Activated CD8-positive, alpha-beta T cell treated with anti-CD3 and anti-CD28 coated beads, Interleukin-2, amount 10 ng/mL, durations not matched to agents 7 days and 5 days (primary cell): ENCODE measurements around the gene RNF168. TPM values are rescaled to one million over a fixed set of nuclear protein-coding genes. Genes with fewer than 3 reads are reported as not detected.
"Not testable (repeated sequence)": the region's sequence is repeated elsewhere in the genome, so short reads cannot be mapped to it uniquely, and the experiment has no call there.

Source experiments
- ATAC-seq: fragments of 150-1000 bp; cut with Tn5 transposase; one replicate; pipeline ENCODE4 v1.10.0; 2021; ENCODE audit warnings: moderate library complexity
- CTCF ChIA-PET: fragments of 350-600 bp; sonication (Branson Sonifier 250); formaldehyde crosslinking; loops from one replicate; lab custom pipeline; 2021; ENCODE audit warnings: antibody characterized with exemption; lab: Charles Lee
- POLR2A ChIA-PET: fragments of 350-600 bp; sonication (Branson Sonifier 250); formaldehyde crosslinking; loops from one replicate; lab custom pipeline; 2021; ENCODE audit warnings: antibody characterized with exemption; lab: Charles Lee
- DNase-seq: peaks from one replicate; pipeline ENCODE4 v3.0.0-alpha.2; 2020
- H3K27ac Mint-ChIP-seq: one replicate; pipeline ENCODE4 v1.8.0; 2021; ENCODE audit warnings: mild to moderate bottlenecking, mixed read lengths
- H3K27me3 Mint-ChIP-seq: one replicate; pipeline ENCODE4 v1.8.0; 2021; ENCODE audit warnings: low read depth, mixed read lengths
- H3K36me3 Mint-ChIP-seq: one replicate; pipeline ENCODE4 v1.8.0; 2021; ENCODE audit warnings: low read depth, mixed read lengths
- H3K4me1 Mint-ChIP-seq: one replicate; pipeline ENCODE4 v1.8.0; 2021; ENCODE audit warnings: low read depth, mixed read lengths
- H3K4me3 Mint-ChIP-seq: one replicate; pipeline ENCODE4 v1.8.0; 2021; ENCODE audit warnings: mild to moderate bottlenecking, mixed read lengths
- H3K9me3 Mint-ChIP-seq: one replicate; pipeline ENCODE4 v1.8.0; 2022; ENCODE audit warnings: mixed read lengths; ENCODE audit not compliant: insufficient read depth
- total RNA-seq, 2 experiments: library from RNA; stranded (reverse); gene quantifications; one replicate each; pipeline ENCODE4 v1.2.3, GENCODE V29; 2021

RNF168 gene
- total RNA-seq, 2 experiments from 2014 or later: 35.2 to 39.3 TPM

DNA sequence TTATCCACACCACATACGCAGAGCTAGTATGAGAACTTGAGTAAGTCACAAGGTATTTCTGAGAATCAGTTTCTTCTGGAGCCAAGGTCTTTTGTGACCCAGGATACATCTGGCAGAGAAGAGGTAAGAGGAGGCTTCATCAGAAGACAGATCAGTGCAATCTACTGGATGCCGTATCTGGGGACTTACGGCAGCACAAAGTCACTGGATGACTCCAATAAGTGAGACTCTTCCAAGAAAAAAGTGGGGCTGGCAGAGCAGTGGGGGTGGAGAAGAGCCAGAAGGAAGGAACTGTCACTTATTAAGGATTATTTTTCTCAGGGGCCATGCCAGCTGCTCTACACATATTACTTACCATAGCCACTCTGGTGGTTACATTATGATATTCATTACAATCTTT, 39.8 kb downstream of the RNF168 start:
- peaks cover 3% of the 10 kb centered on the region for H3K4me1 Mint-ChIP-seq

GRCh38 chr3:196463478-196463756, 40.2 kb downstream of the RNF168 start:
- ChIA-PET POLR2A (no interaction called here), CTCF (no interaction called here)
- no peaks in the 10 kb centered on the region for H3K27me3 Mint-ChIP-seq
- no peak overlapping the region for H3K4me3 Mint-ChIP-seq
- H3K9me3 Mint-ChIP-seq: no peaks in the 10 kb centered on the region
- peaks cover 11% of the 10 kb centered on the region for H3K36me3 Mint-ChIP-seq
- no peak for ATAC-seq
- H3K4me1 Mint-ChIP-seq: peaks cover 3% of the 10 kb centered on the region
- no peak for DNase-seq
- H3K27ac Mint-ChIP-seq: no peak overlapping the region

More for the DNA sequence above, 39.8 kb downstream of the RNF168 start:
- ChIA-PET CTCF (no interaction called here), POLR2A (no interaction called here)
- Mint-ChIP-seq H3K4me3 (no peak overlapping the region), H3K27me3 (no peaks in the 10 kb centered on the region), H3K9me3 (no peaks in the 10 kb centered on the region), H3K36me3 (peaks cover 14% of the 10 kb centered on the region), H3K27ac (no peak overlapping the region)
- no peak for DNase-seq
- ATAC-seq: no peak

- ATAC-seq, H3K4me3 Mint-ChIP-seq, H3K9me3 Mint-ChIP-seq, CTCF ChIA-PET, H3K4me1 Mint-ChIP-seq, H3K27me3 Mint-ChIP-seq, H3K36me3 Mint-ChIP-seq, DNase-seq, POLR2A ChIA-PET, H3K27ac Mint-ChIP-seq: not testable (repeated sequence)
Measured at GRCh38 chr3:196462680-196463477, 40.7 kb downstream of the RNF168 start.

- H3K27me3 Mint-ChIP-seq: no peaks in the 10 kb centered on the region
- peaks cover 8% of the 10 kb centered on the region for H3K4me1 Mint-ChIP-seq
- H3K27ac Mint-ChIP-seq: no peak overlapping the region
- DNase-seq: no peak
- H3K36me3 Mint-ChIP-seq: no peaks in the 10 kb centered on the region
- no peaks in the 10 kb centered on the region for H3K9me3 Mint-ChIP-seq
- no peak for ATAC-seq
- ChIA-PET POLR2A (no interaction called here), CTCF (interaction anchor here (0.7 to 1.6 kb wide), 2 partner anchors 44 to 204 kb away, joined by 3 read pairs; no protein-coding TSS in a partner anchor)
- no peak overlapping the region for H3K4me3 Mint-ChIP-seq
Measured at GRCh38 chr3:196458063-196458462, 45.5 kb downstream of the RNF168 start.

DNA sequence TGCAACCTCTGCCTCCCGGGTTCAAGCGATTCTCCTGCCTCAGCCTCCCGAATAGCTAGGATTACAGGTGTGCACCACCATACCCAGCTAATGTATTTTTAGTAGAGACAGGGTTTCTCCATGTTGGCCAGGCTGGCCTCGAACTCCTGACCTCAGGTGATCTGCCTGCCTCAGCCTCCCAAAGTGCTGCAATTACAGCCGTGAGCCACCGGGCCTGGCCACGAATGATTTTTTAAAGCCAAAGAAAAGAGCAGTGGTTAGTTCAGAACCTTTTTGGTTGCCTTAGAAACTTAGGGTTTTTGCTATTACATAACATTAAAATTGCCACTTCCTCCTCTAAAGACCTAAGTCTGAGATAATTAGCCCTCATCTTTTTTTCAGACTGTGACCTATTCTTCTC, 46.1 kb downstream of the RNF168 start:
- ATAC-seq, H3K4me3 Mint-ChIP-seq, H3K36me3 Mint-ChIP-seq, DNase-seq, H3K27me3 Mint-ChIP-seq, POLR2A ChIA-PET, H3K4me1 Mint-ChIP-seq, H3K9me3 Mint-ChIP-seq, H3K27ac Mint-ChIP-seq: not testable (repeated sequence)
- CTCF ChIA-PET: interaction anchor here (0.7 to 1.6 kb wide), 2 partner anchors 44 to 203 kb away, joined by 3 read pairs; no protein-coding TSS in a partner anchor

DNA sequence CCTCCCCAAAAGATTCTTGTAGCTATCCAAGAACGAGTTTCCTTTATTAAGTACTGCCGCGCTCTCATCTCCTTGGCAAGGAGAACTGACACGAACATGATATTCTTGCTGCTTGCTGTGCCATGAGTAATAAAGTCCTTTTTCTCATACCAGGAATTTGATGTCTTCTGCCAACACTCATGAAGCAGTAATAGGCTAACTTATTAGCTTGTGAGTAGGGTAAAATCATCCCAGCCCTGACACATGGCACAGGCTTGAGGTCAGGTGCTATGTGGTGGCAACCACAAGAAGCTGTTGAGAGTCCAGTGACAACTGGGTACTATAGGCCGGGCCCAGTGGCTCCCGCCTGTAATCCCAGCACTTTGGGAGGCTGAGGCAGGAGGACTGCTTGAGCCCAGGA, 48.6 kb downstream of the RNF168 start:
- DNase-seq (no peak), ATAC-seq (no peak)
- H3K4me3 Mint-ChIP-seq: no peak overlapping the region
- peaks cover 5% of the 10 kb centered on the region for H3K4me1 Mint-ChIP-seq
- H3K27me3 Mint-ChIP-seq: no peaks in the 10 kb centered on the region
- H3K27ac Mint-ChIP-seq: no peak overlapping the region
- no peaks in the 10 kb centered on the region for H3K9me3 Mint-ChIP-seq
- no peaks in the 10 kb centered on the region for H3K36me3 Mint-ChIP-seq
- ChIA-PET POLR2A (no interaction called here), CTCF (interaction anchor here (0.8 to 1.1 kb wide), 2 partner anchors 14 to 565 kb away, joined by 3 to 4 read pairs; no protein-coding TSS in a partner anchor)

- CTCF ChIA-PET, H3K27ac Mint-ChIP-seq, H3K4me1 Mint-ChIP-seq, H3K27me3 Mint-ChIP-seq, H3K36me3 Mint-ChIP-seq, POLR2A ChIA-PET, DNase-seq, H3K9me3 Mint-ChIP-seq, H3K4me3 Mint-ChIP-seq, ATAC-seq: not testable (repeated sequence)
Measured at GRCh38 chr3:196445391-196445790, 58.2 kb downstream of the RNF168 start.

DNA sequence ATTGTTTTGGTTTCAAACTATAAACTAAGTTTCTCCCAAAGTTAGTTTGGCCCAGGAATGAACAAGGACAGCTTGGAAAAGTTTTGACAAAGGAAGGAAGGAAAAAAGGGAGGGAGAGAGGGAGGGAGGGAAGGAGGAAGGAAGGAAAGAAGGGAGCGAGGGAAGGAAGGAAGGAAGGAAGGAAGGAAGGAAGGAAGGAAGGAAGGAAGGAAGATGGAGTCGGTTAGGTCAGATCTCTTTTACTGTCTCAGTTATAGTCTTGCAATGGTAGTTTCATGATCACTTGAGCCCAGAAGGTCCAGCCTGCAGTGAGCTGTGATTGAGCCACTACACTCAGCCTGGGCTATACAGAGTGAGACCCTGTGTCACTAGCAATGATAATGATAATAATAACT, 59.1 kb downstream of the RNF168 start:
- ATAC-seq: no peak
- Mint-ChIP-seq H3K27ac (no peak overlapping the region), H3K27me3 (no peaks in the 10 kb centered on the region), H3K9me3 (no peaks in the 10 kb centered on the region), H3K4me1 (peaks cover 6% of the 10 kb centered on the region), H3K4me3 (no peak overlapping the region), H3K36me3 (no peaks in the 10 kb centered on the region)
- ChIA-PET POLR2A (interaction anchor here (0.7 kb wide), 1 partner anchor 43 kb away, joined by 3 read pairs; no protein-coding TSS in a partner anchor), CTCF (no interaction called here)
- no peak for DNase-seq

DNA sequence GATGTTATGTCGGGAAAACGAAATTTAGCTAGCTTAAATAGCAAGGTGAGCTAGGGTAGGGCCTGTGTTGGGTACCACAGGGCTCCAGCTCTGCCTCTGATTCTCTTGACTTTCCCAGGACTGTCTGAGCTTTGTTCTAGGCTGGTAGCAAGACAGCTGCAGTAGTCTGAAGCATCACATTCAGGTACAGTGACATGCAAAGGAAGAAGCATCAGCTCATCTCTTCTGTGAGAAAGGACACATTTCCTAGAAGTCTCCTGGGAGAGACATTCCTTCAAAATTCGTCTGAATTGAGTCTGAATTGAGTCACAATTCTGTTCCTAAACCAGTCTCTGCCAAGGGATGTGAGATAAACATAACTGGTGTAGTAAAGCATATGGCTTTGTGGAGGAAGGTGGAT, 62.9 kb downstream of the RNF168 start:
- POLR2A ChIA-PET: no interaction called here
- CTCF ChIA-PET: no interaction called here
- Mint-ChIP-seq H3K9me3 (no peaks in the 10 kb centered on the region), H3K27me3 (no peaks in the 10 kb centered on the region), H3K4me3 (no peak overlapping the region), H3K27ac (no peak overlapping the region), H3K36me3 (no peaks in the 10 kb centered on the region), H3K4me1 (peaks cover 6% of the 10 kb centered on the region)
- ATAC-seq: no peak
- no peak for DNase-seq

DNA sequence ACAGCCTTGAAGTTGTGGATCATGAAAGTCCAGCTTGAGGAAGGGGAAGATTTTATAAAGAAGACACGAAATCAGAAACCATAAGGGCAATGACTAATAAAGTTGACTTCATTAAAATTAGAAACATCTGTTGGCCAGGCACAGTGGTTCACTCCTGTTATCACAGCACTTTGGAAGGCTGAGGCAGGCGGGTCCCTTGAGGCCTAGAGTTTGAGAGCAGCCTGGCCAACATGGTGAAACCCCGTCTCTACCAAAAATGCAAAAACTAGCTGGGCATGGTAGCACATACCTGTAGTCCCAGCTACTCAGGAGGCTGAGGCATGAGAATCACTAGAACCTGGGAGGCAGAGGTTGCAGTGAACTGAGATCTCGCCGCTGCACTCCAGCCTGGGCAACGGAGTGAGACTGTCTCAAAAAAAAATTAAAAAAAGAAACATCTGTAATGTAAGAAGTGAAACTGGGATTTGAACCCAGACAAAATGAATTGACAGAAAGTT, 63.5 kb downstream of the RNF168 start:
- no peak for ATAC-seq
- peaks cover 2% of the 10 kb centered on the region for H3K27me3 Mint-ChIP-seq
- no peak overlapping the region for H3K27ac Mint-ChIP-seq
- H3K9me3 Mint-ChIP-seq: no peaks in the 10 kb centered on the region
- ChIA-PET CTCF (no interaction called here), POLR2A (no interaction called here)
- H3K4me3 Mint-ChIP-seq: no peak overlapping the region
- no peaks in the 10 kb centered on the region for H3K36me3 Mint-ChIP-seq
- H3K4me1 Mint-ChIP-seq: peaks cover 6% of the 10 kb centered on the region
- DNase-seq: no peak

DNA sequence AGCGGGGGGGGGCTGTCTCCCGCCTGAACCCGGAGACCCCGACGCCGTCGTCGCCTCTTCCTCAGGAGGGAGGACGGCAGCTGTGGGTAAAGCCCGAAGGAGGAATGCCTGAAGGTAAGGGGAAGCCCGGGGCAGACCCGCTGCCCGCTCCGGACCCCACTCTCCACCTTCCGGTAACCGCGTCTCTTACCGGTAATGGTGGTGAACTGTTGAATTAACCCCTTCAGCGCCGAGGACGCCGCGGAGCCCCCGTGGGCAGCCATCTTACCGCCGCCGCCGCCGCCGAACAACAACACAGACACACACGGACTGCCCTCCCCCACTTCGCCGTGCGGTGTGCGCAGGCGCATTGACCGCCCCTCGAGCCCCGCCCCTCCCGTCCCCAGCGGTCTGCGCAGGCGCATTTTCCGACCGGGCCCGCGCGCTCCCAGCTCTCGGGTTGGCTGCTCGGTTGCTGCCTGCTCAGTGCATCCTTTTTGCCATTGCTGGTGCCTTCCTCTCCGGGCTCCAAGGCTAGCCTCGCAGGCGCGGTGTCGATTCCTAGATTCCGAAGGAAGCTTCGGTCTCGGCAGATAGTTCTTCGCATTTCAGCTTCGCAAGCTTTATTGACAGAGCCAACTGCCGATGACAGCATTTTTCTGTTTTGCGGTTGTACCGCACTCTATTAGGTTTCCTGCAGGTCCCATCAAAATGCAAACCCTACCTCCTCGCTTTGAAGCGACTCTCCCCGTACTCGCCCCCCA, 71.3 kb downstream of the RNF168 start, which contains the start of gene UBXN7:
UBXN7 (minus strand) TSS at position 291 of the 743 bp plus-strand sequence; CDS start at position 263, 28 bp downstream.
- peak; percentile 92 for ATAC-seq
- CTCF ChIA-PET: interaction anchor here (1.0 to 1.3 kb wide), 2 partner anchors 11 to 97 kb away, joined by 3 read pairs; no protein-coding TSS in a partner anchor
- peak within 1 kb of the TSS; percentile 69 for H3K4me3 Mint-ChIP-seq
- no peaks in the 10 kb centered on the region for H3K9me3 Mint-ChIP-seq
- peaks cover 6% of the 10 kb centered on the region for H3K27me3 Mint-ChIP-seq
- DNase-seq: peak; percentile 96
- H3K36me3 Mint-ChIP-seq: peaks cover 6% of the 10 kb centered on the region
- peak within 1 kb of the TSS; percentile 98 for H3K27ac Mint-ChIP-seq
- POLR2A ChIA-PET: interaction anchor here (0.6 to 1.7 kb wide), 9 partner anchors 9 to 435 kb away, joined by 3 to 7 read pairs (median 5); partner anchors contain the start of genes DYNLT2B, RNF168 and SENP5
- H3K4me1 Mint-ChIP-seq: peaks cover 19% of the 10 kb centered on the region
